Measurements from ENCODE around the gene AGTPBP1. TPM values are rescaled to one million over a fixed set of nuclear protein-coding genes. Genes with fewer than 3 reads are reported as not detected.
"Not testable (repeated sequence)": the region's sequence is repeated elsewhere in the genome, so short reads cannot be mapped to it uniquely, and the experiment has no call there.

The AGTPBP1 gene
- total RNA-seq, 4 donors from 2014 or later = 12.9 to 36.6 (median 29.1) TPM

GRCh38 chr9:85599540-85600105, 142.1 kb downstream of the AGTPBP1 start:
- no peak for TF ChIP-seq POLR2A (IDR thresholded peaks at IDR 0.05)
- TF ChIP-seq CTCF (IDR thresholded peaks at IDR 0.05) = no peak
- Histone ChIP-seq H3K4me1 (no peaks in the 10 kb centered on the region), H3K36me3 (no peaks in the 10 kb centered on the region), H3K27ac (no peak overlapping the region), H3K4me3 (no peak overlapping the region), H3K27me3 (no peaks in the 10 kb centered on the region), H3K9me3 (peaks cover 0 to 5% of the 10 kb centered on the region in 2 donors)
- no peak for DNase-seq
- intact Hi-C loops (cut with DNase I; ENCODE audit: low total_unique reads) = no loop called here

DNA sequence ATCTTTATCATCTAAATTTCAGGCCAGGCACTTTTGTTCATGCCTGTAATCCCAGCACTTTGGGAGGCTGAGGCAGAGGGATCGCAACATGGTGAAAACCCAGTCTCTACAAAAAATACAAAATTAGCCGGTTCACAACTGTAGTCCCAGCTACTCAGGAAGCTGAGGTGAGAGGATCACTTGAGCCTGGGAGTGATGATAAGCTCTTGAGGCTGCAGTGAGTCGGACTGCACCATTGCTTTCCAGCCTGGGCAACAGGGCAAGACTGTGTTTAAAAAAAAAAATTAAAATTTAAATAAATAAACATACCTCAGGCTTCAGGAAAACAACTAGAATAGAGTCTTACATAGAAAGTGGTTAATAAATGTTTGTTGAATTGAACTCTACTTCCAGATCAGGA, 147.4 kb downstream of the AGTPBP1 start:
- intact Hi-C loops (cut with DNase I; ENCODE audit: low total_unique reads) = no loop called here
- TF ChIP-seq CTCF (IDR thresholded peaks at IDR 0.05) = no peak
- no peak for TF ChIP-seq POLR2A (IDR thresholded peaks at IDR 0.05)
- no peaks in the 10 kb centered on the region for H3K4me1 ChIP-seq
- no peak overlapping the region for H3K4me3 ChIP-seq
- DNase-seq = no peak
- no peak overlapping the region for H3K27ac ChIP-seq
- no peaks in the 10 kb centered on the region for H3K27me3 ChIP-seq
- H3K36me3 ChIP-seq = no peaks in the 10 kb centered on the region
- no peaks in the 10 kb centered on the region for H3K9me3 ChIP-seq

DNA sequence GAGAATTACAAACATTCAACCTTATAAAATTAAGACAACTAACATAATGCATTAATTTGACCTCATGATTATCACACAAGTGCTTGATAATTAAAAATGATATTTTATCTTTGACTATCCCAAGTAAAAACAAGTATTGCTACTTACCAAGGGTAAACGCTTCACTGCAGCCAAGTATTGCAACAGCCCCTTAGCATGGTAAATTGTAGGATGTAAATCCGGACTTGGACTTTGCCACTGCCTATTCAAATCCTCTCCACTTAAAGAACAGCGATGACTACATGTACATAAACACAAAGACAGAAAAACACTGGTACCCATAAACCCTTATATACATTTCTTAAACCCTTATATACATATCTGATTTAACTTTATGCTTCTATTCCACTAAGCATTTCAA, 155.1 kb downstream of the AGTPBP1 start:
- Histone ChIP-seq H3K27me3 (no peaks in the 10 kb centered on the region), H3K9me3 (no peaks in the 10 kb centered on the region), H3K4me3 (no peak overlapping the region), H3K4me1 (no peaks in the 10 kb centered on the region), H3K27ac (no peak overlapping the region), H3K36me3 (no peaks in the 10 kb centered on the region)
- intact Hi-C loops (cut with DNase I; ENCODE audit: low total_unique reads) = no loop called here
- TF ChIP-seq CTCF (IDR thresholded peaks at IDR 0.05) = no peak
- no peak for TF ChIP-seq POLR2A (IDR thresholded peaks at IDR 0.05)
- no peak for DNase-seq

DNA sequence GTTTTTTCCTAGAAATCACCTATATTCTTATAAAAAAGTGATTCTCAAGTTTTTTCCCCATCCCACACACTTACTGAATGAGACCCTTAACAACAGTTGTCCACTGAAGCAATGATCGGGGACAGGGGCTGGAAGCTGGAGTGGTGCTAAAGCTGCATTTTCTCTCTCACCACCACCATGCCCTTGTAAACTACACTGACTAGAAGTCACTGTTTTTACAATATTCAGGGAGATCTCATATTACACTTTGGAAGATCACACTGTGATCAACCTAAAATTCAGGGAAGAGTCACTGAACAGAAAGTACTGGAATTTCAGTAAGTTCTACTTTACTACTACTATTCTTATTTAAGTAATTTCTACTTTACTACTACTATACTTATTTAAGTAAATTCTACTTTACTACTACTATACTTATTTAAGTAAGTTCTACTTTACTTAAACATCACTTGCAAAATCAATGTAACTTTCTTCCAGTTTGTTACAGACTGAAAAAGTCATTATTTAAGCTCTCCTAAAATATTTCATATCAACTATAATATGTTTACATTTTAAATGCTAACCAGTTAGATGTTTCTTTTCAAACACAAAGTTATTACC, 164.3 kb downstream of the AGTPBP1 start:
- intact Hi-C loops (cut with DNase I; ENCODE audit: low total_unique reads) = no loop called here
- no peaks in the 10 kb centered on the region for H3K36me3 ChIP-seq
- no peak overlapping the region for H3K4me3 ChIP-seq
- H3K27me3 ChIP-seq = no peaks in the 10 kb centered on the region
- DNase-seq = no peak
- no peaks in the 10 kb centered on the region for H3K4me1 ChIP-seq
- TF ChIP-seq CTCF (IDR thresholded peaks at IDR 0.05) (no peak), POLR2A (IDR thresholded peaks at IDR 0.05) (no peak)
- no peaks in the 10 kb centered on the region for H3K9me3 ChIP-seq
- H3K27ac ChIP-seq = no peak overlapping the region

DNA sequence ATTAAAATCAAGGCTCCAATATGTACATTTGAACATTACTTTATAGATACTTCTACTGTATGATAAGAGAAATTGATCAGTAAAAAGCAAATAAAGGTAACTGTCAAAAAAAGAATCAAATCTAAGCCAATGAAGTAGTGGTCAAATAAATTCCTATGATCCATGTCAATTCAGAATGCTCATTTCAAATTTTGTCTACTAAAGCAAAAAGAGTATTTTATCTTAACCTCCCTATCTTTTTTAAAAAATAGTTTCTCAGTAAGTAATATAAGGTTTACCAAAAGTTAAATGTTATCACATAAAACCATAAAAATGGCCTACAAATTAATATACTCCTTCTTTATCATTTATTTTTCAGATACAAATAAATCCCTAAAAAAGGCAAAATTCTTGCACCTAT, 165.9 kb downstream of the AGTPBP1 start:
- no peaks in the 10 kb centered on the region for H3K9me3 ChIP-seq
- no peaks in the 10 kb centered on the region for H3K4me1 ChIP-seq
- intact Hi-C loops (cut with DNase I; ENCODE audit: low total_unique reads) = no loop called here
- TF ChIP-seq CTCF (IDR thresholded peaks at IDR 0.05) (no peak), POLR2A (IDR thresholded peaks at IDR 0.05) (no peak)
- H3K36me3 ChIP-seq = no peaks in the 10 kb centered on the region
- DNase-seq = no peak
- no peaks in the 10 kb centered on the region for H3K27me3 ChIP-seq
- H3K4me3 ChIP-seq = no peak overlapping the region
- H3K27ac ChIP-seq = no peak overlapping the region

DNA sequence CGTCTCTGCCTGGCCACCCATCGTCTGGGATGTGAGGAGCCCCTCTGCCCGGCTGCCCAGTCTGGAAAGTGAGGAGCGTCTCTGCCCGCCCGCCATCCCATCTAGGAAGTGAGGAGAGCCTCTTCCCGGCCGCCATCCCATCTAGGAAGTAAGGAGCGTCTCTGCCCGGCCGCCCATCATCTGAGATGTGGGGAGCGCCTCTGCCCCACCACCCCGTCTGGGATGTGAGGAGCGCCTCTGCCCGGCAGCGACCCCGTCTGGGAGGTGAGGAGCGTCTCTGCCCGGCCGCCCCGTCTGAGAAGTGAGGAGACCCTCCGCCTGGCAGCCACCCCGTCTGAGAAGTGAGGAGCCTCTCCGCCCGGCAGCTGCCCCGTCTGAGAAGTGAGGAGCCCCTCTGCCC, 168.2 kb downstream of the AGTPBP1 start:
- H3K27me3 ChIP-seq; H3K4me1 ChIP-seq; DNase-seq; intact Hi-C loops (cut with DNase I; ENCODE audit: low total_unique reads); H3K36me3 ChIP-seq; H3K27ac ChIP-seq; H3K4me3 ChIP-seq; H3K9me3 ChIP-seq: not testable (repeated sequence)

DNA sequence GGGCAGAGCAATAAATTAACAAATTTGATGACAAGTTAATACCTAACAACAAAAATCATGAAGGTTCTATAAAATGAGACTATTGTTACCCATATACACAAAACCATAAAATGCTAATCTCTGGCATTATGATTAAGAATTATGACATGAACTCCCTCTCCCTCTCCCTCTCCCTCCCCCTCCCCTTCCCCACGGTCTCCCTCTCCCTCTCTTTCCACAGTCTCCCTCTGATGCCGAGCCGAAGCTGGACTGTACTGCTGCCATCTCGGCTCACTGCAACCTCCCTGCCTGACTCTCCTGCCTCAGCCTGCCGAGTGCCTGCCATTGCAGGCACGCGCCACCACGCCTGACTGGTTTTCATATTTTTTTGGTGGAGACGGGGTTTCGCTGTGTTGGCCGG, 168.8 kb downstream of the AGTPBP1 start:
- H3K27ac ChIP-seq; H3K36me3 ChIP-seq; H3K27me3 ChIP-seq; intact Hi-C loops (cut with DNase I; ENCODE audit: low total_unique reads); H3K9me3 ChIP-seq; H3K4me1 ChIP-seq; H3K4me3 ChIP-seq; DNase-seq: not testable (repeated sequence)
